HG03103 (cell line): ENCODE results near the gene FSIP2.

Source experiments
- ATAC-seq: cut with Tn5 transposase; IDR thresholded peaks from one replicate; pipeline ENCODE4 v1.9.1; 2021; ENCODE audit warnings: low read depth; ENCODE audit not compliant: unreplicated experiment

FSIP2 gene

DNA sequence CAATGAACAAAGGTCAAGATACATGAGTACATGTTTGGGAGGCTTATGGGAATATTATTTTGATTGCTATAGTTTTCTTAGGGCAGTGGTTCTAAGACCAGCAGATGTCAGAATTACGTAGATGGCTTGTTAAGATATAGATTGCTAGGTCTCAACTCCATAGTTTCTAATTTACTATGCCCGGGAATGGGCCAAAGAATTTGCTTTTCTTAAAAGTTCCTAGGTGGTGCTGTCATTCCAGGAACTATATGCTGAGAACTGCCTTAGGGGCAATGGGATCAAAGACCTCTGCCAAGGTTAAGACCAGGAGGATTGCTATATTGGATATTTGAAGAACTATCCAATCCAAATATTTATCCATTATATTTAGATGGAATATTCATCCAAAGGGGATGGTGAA is 141.8 kb downstream of the FSIP2 start:
- ATAC-seq, result no peak
